ENCODE results near the gene ATG4B.

ATG4B gene

DNA sequence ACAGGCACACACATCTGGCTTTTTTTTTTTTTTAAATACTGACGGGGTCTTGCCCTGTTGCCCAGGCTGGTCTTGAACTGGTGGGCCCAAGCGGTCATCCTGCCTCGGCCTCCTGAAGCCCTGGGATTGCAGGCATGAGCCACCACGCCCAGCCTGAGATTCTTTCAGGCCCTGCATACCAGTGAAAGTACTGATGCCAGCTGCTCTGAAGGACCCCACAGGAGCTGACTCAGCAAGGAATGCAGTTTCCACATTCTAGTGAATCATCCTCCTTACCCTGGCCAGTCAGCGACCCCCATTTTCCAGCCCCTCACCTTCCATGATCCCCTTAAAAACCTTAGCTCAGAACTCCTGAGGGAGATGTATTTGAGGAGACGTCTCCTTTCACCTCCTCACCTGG is 55.0 kb downstream of the ATG4B start:
- TF ChIP-seq, protein P1, sequence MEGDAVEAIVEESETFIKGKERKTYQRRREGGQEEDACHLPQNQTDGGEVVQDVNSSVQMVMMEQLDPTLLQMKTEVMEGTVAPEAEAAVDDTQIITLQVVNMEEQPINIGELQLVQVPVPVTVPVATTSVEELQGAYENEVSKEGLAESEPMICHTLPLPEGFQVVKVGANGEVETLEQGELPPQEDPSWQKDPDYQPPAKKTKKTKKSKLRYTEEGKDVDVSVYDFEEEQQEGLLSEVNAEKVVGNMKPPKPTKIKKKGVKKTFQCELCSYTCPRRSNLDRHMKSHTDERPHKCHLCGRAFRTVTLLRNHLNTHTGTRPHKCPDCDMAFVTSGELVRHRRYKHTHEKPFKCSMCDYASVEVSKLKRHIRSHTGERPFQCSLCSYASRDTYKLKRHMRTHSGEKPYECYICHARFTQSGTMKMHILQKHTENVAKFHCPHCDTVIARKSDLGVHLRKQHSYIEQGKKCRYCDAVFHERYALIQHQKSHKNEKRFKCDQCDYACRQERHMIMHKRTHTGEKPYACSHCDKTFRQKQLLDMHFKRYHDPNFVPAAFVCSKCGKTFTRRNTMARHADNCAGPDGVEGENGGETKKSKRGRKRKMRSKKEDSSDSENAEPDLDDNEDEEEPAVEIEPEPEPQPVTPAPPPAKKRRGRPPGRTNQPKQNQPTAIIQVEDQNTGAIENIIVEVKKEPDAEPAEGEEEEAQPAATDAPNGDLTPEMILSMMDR (conservative IDR thresholded peaks at IDR 0.05; ENCODE audit: low read depth) = no peak
- CTCF ChIA-PET = interaction anchor here (0.7 kb wide), 1 partner anchor 266 kb away, joined by 4 read pairs; no protein-coding TSS in a partner anchor
- peak; percentile 25 for DNase-seq (ENCODE audit: low spot score)
- H3K27ac ChIP-seq = peak overlapping the region; percentile 71
- POLR2A ChIA-PET (ENCODE audit: low non-redundant PET) = interaction anchor here (1.0 kb wide), 1 partner anchor 10 kb away, joined by 3 read pairs; the partner anchor contains the start of gene ING5

DNA sequence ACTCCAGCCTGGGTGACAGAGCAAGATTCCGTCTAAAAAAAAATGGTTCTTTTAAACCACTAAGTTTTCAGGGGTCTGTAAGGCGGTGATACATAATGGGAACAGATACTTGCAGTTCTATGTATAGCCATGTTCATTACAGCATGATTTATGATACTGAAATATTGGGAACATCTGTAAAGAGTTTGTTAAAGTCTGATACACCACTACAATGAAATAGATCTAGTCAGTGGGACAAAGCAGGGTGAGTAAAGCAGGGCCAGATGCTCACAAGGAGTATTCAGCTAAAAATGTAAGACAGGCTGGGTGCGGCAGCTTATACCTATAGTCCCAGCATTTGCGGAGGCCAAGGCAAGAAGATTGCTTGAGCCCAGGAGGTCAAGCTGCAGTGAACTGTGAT is 58.2 kb downstream of the ATG4B start:
- no peak for DNase-seq (ENCODE audit: low spot score)
- POLR2A ChIA-PET (ENCODE audit: low non-redundant PET) = no interaction called here
- H3K27ac ChIP-seq = peak overlapping the region; percentile 38
- CTCF ChIA-PET = no interaction called here
- TF ChIP-seq, protein P1 (conservative IDR thresholded peaks at IDR 0.05; ENCODE audit: low read depth) = no peak

DNA sequence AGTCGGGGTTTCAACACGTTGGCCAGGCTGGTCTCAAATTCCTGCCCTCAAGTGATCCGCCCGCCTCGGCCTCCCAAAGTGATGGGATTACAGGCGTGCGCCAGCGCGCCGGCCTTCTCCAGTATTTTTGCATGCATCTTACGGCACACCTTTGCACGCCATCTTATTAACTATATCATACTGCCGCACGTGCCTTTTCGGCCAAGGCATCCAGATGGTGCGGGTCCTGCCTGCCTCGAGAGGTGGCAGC is 63.6 kb downstream of the ATG4B start:
- TF ChIP-seq, protein P1 (conservative IDR thresholded peaks at IDR 0.05; ENCODE audit: low read depth) = peak; percentile 66
- POLR2A ChIA-PET (ENCODE audit: low non-redundant PET) = interaction anchor here (1.0 to 2.7 kb wide), 3 partner anchors 11 to 33 kb away, joined by 3 to 15 read pairs (median 13); partner anchors contain the start of genes D2HGDH and DTYMK
- H3K27ac ChIP-seq = peak overlapping the region; percentile 94
- CTCF ChIA-PET = interaction anchor here (0.6 to 1.2 kb wide), 3 partner anchors 36 to 165 kb away, joined by 3 to 6 read pairs (median 4); no protein-coding TSS in a partner anchor
- DNase-seq (ENCODE audit: low spot score) = no peak

DNA sequence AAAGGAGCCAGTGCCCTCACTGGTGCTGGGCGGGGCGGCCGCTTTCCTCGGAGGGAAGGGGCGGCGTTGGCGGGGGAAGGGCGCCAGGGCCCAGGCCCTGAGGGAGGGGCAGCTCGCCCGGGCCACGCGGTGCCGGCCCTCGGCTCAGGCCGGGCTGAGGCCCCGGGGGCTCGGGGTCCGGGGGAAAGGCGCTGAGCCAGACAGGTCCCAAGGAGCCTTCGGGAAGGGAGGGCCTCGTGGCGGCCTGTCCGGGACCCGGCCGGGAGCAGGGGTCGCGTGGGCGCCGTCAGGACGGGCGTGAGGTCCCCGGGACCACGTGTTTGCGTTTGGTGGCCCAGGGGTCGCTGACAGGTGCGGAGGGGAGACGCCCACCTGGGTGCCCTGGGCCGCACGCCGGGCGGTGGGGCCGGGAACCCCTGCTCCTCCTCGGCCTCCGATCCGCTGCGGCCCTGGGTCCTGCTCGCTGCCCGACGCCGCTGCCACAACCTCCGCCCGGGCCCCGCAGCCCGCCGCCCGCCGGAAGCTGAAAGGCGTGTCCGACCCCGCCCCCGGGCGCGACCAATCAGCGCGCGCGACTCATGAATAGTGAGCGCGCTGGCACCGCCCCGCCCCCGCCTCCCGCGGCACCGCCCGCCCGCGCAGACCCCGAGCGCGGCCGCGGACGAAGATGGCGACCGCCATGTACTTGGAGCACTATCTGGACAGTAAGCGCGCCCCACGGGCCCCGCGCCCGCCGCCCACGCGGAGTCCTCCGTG is 64.1 kb downstream of the ATG4B start, which contains the start of gene ING5:
ING5 (plus strand) TSS at position 641 of the 756 bp plus-strand sequence; CDS start at position 668, 27 bp downstream.
- ChIA-PET CTCF (interaction anchor here (0.7 to 1.2 kb wide), 3 partner anchors 36 to 144 kb away, joined by 3 to 6 read pairs (median 4); no protein-coding TSS in a partner anchor), POLR2A (ENCODE audit: low non-redundant PET) (interaction anchor here (0.5 to 2.7 kb wide), 5 partner anchors 9 to 66 kb away, joined by 3 to 15 read pairs (median 5); partner anchors contain the start of genes D2HGDH and DTYMK)
- H3K27ac ChIP-seq = peak within 1 kb of the TSS; percentile 94
- peak; percentile 86 for DNase-seq (ENCODE audit: low spot score)
- TF ChIP-seq, protein P1 (conservative IDR thresholded peaks at IDR 0.05; ENCODE audit: low read depth) = no peak

DNA sequence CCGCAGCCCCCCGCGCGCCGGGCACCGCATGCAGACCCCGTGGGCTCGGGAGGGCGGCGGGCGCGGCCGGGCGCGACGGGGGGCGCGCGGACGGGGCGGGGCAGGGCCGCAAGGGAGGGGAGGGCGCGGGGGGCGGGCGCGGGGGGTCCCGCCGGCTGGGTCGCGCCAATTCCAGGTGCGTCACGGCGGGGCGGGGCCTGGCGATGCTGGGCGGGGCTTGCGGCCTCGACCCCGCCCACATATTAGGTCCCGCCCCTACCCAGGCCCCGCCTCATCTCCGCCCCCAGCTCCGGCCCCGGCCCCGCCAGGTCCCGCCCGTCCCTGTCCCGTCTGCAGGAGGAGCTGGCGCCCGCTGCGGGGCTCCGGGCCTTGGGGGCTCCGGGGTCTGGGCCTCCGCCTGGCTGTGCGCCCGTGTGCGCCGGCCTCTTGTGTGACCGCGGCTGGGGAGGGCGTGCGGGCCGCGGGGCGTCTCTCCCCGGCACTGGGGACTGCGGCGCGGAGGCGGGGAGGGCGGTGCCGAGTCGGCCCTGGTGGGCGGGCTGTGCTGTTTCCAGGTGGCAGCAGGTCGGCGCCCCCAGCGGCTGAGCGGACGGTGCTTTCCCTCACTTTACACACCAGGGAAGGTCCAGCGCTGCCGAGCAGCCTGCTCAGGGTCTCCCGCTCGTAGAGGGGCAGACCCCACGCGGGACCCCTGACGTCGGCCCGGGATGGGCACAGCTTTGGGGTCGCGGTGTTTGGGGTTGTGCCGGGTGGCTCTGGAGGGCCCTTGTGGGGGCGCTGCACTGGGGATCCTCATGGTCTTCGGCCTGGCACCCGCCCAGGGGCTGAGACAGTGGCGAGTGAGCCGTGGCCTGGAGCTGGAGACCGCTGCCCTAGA is 64.9 kb downstream of the ATG4B start:
- TF ChIP-seq, protein P1 (conservative IDR thresholded peaks at IDR 0.05; ENCODE audit: low read depth) = peak; percentile 64
- POLR2A ChIA-PET (ENCODE audit: low non-redundant PET) = interaction anchor here (0.6 to 2.7 kb wide), 5 partner anchors 10 to 89 kb away, joined by 3 to 15 read pairs (median 5); partner anchors contain the start of genes D2HGDH and DTYMK
- CTCF ChIA-PET = interaction anchor here (0.6 to 1.1 kb wide), 6 partner anchors 10 to 256 kb away, joined by 3 to 7 read pairs (median 3); no protein-coding TSS in a partner anchor
- H3K27ac ChIP-seq = peak overlapping the region; percentile 94
- DNase-seq (ENCODE audit: low spot score) = peak; percentile 85
